Mesenchymal stem cell (in vitro differentiated cells and primary cell): ENCODE measurements around the gene C2orf68.

Experiments used
- DNase-seq: peaks from one replicate; pipeline ENCODE4 v3.0.0-alpha.2; 2013
- H2AFZ ChIP-seq: one replicate; pipeline ENCODE4 v1.6.1; 2013; ENCODE audit warnings: low read depth, mild to moderate bottlenecking, control low read depth, inconsistent platforms, low read length, moderate library complexity
- H2AK5ac ChIP-seq: 2 replicates; pipeline ENCODE4 v1.6.1; 2013; ENCODE audit warnings: low read length, moderate library complexity, mild to moderate bottlenecking, inconsistent platforms; ENCODE audit not compliant: severe bottlenecking
- H2BK120ac ChIP-seq: one replicate; pipeline ENCODE4 v1.6.1; 2013; ENCODE audit warnings: low read depth, mild to moderate bottlenecking, inconsistent platforms, low read length, moderate library complexity
- H2BK12ac ChIP-seq, 2 experiments: one replicate each; pipeline ENCODE4 v1.6.1; 2013; ENCODE audit warnings: inconsistent platforms in 2 of 2, low read length in 2 of 2, mild to moderate bottlenecking in 2 of 2, moderate library complexity in 2 of 2, control low read depth in 1 of 2
- H2BK15ac ChIP-seq: one replicate; pipeline ENCODE4 v1.6.1; 2013; ENCODE audit warnings: mild to moderate bottlenecking, low read depth, inconsistent platforms; ENCODE audit not compliant: poor library complexity, severe bottlenecking
- H2BK5ac ChIP-seq: 2 replicates; pipeline ENCODE4 v1.6.1; 2013; ENCODE audit warnings: low read depth, mild to moderate bottlenecking, low read length, control low read depth, inconsistent platforms; ENCODE audit not compliant: poor library complexity, severe bottlenecking
- H3K14ac ChIP-seq, 2 experiments: one replicate each; pipeline ENCODE4 v1.6.1; 2013; ENCODE audit warnings: inconsistent platforms in 2 of 2, low read length in 2 of 2, control low read depth in 1 of 2, mild to moderate bottlenecking in 1 of 2, moderate library complexity in 1 of 2
- H3K18ac ChIP-seq, 2 experiments: one replicate each; pipeline ENCODE4 v1.6.1; 2013; ENCODE audit warnings: inconsistent platforms in 2 of 2, low read length in 2 of 2, control low read depth in 1 of 2, low read depth in 1 of 2, mild to moderate bottlenecking in 1 of 2
- H3K23ac ChIP-seq, 2 experiments: one replicate each; pipeline ENCODE4 v1.6.1; 2013; ENCODE audit warnings: inconsistent platforms in 2 of 2, low read length in 2 of 2, mild to moderate bottlenecking in 2 of 2, moderate library complexity in 2 of 2, control low read depth in 1 of 2
- H3K27ac ChIP-seq: 2 replicates; pipeline ENCODE4 v1.5.1; 2013; ENCODE audit warnings: mild to moderate bottlenecking, moderate library complexity, low read length, control low read depth, inconsistent platforms; ENCODE audit not compliant: poor library complexity, severe bottlenecking
- H3K27me3 ChIP-seq, 2 experiments: 2 replicates each; pipeline versions ENCODE4 v1.6.1 to v1.7.0; 2013; ENCODE audit warnings: low read length in 2 of 2, mild to moderate bottlenecking in 2 of 2, moderate library complexity in 2 of 2, control low read depth in 1 of 2, inconsistent platforms in 1 of 2; ENCODE audit not compliant: control insufficient read depth in 1 of 2, insufficient read depth in 1 of 2
- H3K36me3 ChIP-seq, 2 experiments: 2 replicates each; pipeline versions ENCODE4 v1.6.1 to v1.7.0; 2013; ENCODE audit warnings: low read length in 2 of 2, control low read depth in 1 of 2, inconsistent platforms in 1 of 2, low read depth in 1 of 2, mild to moderate bottlenecking in 1 of 2; ENCODE audit not compliant: insufficient read depth in 2 of 2, control insufficient read depth in 1 of 2
- H3K4ac ChIP-seq, 2 experiments: one replicate each; pipeline ENCODE4 v1.6.1; 2013; ENCODE audit warnings: inconsistent platforms in 2 of 2, low read length in 2 of 2, mild to moderate bottlenecking in 2 of 2, moderate library complexity in 2 of 2, control low read depth in 1 of 2, low read depth in 1 of 2
- H3K4me1 ChIP-seq: 2 replicates; pipeline ENCODE4 v1.6.1; 2013; ENCODE audit warnings: low read depth, low read length, control low read depth; ENCODE audit not compliant: control insufficient read depth, insufficient read depth
- H3K4me2 ChIP-seq: 2 replicates; pipeline ENCODE4 v1.6.1; 2013; ENCODE audit warnings: low read length, mild to moderate bottlenecking, inconsistent platforms; ENCODE audit not compliant: poor library complexity, severe bottlenecking
- H3K4me3 ChIP-seq, 2 experiments: 2 replicates each; pipeline versions ENCODE4 v1.5.1 to v1.7.0; 2013; ENCODE audit warnings: low read length in 2 of 2, mild to moderate bottlenecking in 2 of 2, control low read depth in 1 of 2, low read depth in 1 of 2; ENCODE audit not compliant: insufficient read depth in 1 of 2
- H3K79me1 ChIP-seq: replicated peaks from 2 replicates; pipeline ENCODE4 v1.6.1; 2013; ENCODE audit warnings: mild to moderate bottlenecking, control low read depth, low read length, inconsistent platforms; ENCODE audit not compliant: poor library complexity, severe bottlenecking
- H3K9ac ChIP-seq: 2 replicates; pipeline ENCODE4 v1.7.0; 2013; ENCODE audit warnings: mild to moderate bottlenecking, low read length, moderate library complexity
- H3K9me3 ChIP-seq: 2 replicates; pipeline ENCODE4 v1.7.0; 2013; ENCODE audit warnings: mild to moderate bottlenecking, low read length; ENCODE audit not compliant: control insufficient read depth
- H4K8ac ChIP-seq: one replicate; pipeline ENCODE4 v1.6.1; 2013; ENCODE audit warnings: inconsistent platforms, mild to moderate bottlenecking, low read length, moderate library complexity
- H4K91ac ChIP-seq: one replicate; pipeline ENCODE4 v1.6.1; 2013; ENCODE audit warnings: mild to moderate bottlenecking, low read length, inconsistent platforms
- WGBS: methylation state at CpG from one replicate; pipeline ENCODE4 v1.1.7; 2013; ENCODE audit warnings: mixed read lengths; 5-methylcytosine and 5-hydroxymethylcytosine counted together

The C2orf68 gene

GRCh38 chr2:85644909-85645308 is 33.0 kb upstream of the C2orf68 start:
- Histone ChIP-seq H3K27me3 (no peaks in the 10 kb centered on the region), H3K4me2 (no peak overlapping the region), H3K14ac (no peak overlapping the region), H3K18ac (no peak overlapping the region), H2BK12ac (no peak overlapping the region), H2BK120ac (no peak overlapping the region), H2BK5ac (no peak overlapping the region), H3K4me1 (peaks cover 8% of the 10 kb centered on the region), H2AFZ (no peak overlapping the region), H3K9ac (no peak overlapping the region), H3K79me1 (peaks cover 23% of the 10 kb centered on the region), H3K4me3 (no peak overlapping the region), H4K8ac (no peak overlapping the region), H3K23ac (no peak overlapping the region), H2AK5ac (no peak overlapping the region), H3K4ac (no peak overlapping the region), H4K91ac (no peak overlapping the region), H2BK15ac (no peak overlapping the region), H3K9me3 (no peaks in the 10 kb centered on the region), H3K27ac (no peak overlapping the region), H3K36me3 (peaks cover 49 to 98% of the 10 kb centered on the region in 2 experiments)
- DNase-seq, result no peak
- 99% methylated on average over 7 of the region's 8 CpGs for WGBS

- Histone ChIP-seq H3K9me3 (no peaks in the 10 kb centered on the region), H2AFZ (no peak overlapping the region), H2BK12ac (no peak overlapping the region), H2BK120ac (no peak overlapping the region), H3K4me1 (no peaks in the 10 kb centered on the region), H3K4me2 (no peak overlapping the region), H4K8ac (no peak overlapping the region), H2AK5ac (no peak overlapping the region), H2BK5ac (no peak overlapping the region), H3K23ac (no peak overlapping the region), H3K4ac (no peak overlapping the region), H3K14ac (no peak overlapping the region), H3K27me3 (no peaks in the 10 kb centered on the region), H3K36me3 (peaks cover 58 to 97% of the 10 kb centered on the region in 2 experiments), H4K91ac (no peak overlapping the region), H3K4me3 (no peak overlapping the region), H2BK15ac (no peak overlapping the region), H3K79me1 (peaks cover 29% of the 10 kb centered on the region), H3K27ac (no peak overlapping the region), H3K18ac (no peak overlapping the region), H3K9ac (no peak overlapping the region)
- no peak for DNase-seq
- WGBS, result 100% methylated on average over 2 of the region's 3 CpGs
Observed at GRCh38 chr2:85642725-85643124, 30.9 kb upstream of the C2orf68 start.

- Histone ChIP-seq H3K23ac (no peak overlapping the region), H2AFZ (no peak overlapping the region), H3K27me3 (no peaks in the 10 kb centered on the region), H3K9me3 (no peaks in the 10 kb centered on the region), H3K14ac (no peak overlapping the region), H3K36me3 (peaks cover 68 to 88% of the 10 kb centered on the region in 2 experiments), H2BK5ac (no peak overlapping the region), H2BK120ac (no peak overlapping the region), H3K18ac (no peak overlapping the region), H3K79me1 (peaks cover 19% of the 10 kb centered on the region), H3K4me1 (no peaks in the 10 kb centered on the region), H3K27ac (no peak overlapping the region), H3K4me2 (no peak overlapping the region), H3K4me3 (no peak overlapping the region), H3K9ac (peak overlapping the region; percentile 15), H3K4ac (no peak overlapping the region), H2BK15ac (no peak overlapping the region), H2BK12ac (no peak overlapping the region), H4K8ac (no peak overlapping the region), H4K91ac (no peak overlapping the region), H2AK5ac (no peak overlapping the region)
- no peak for DNase-seq
- 72% methylated on average over 3 of the region's 4 CpGs for WGBS
Observed at GRCh38 chr2:85635636-85636035, 23.8 kb upstream of the C2orf68 start.

GRCh38 chr2:85635011-85635410 is 23.1 kb upstream of the C2orf68 start:
- Histone ChIP-seq H3K18ac (no peak overlapping the region), H2BK12ac (no peak overlapping the region), H3K4me3 (no peak overlapping the region), H3K23ac (no peak overlapping the region), H3K79me1 (peaks cover 22% of the 10 kb centered on the region), H3K4ac (no peak overlapping the region), H2AFZ (no peak overlapping the region), H2BK5ac (no peak overlapping the region), H3K4me1 (no peaks in the 10 kb centered on the region), H4K8ac (no peak overlapping the region), H3K27ac (no peak overlapping the region), H4K91ac (no peak overlapping the region), H3K9ac (peak overlapping the region; percentile 9), H3K36me3 (peaks cover 68 to 89% of the 10 kb centered on the region in 2 experiments), H3K27me3 (no peaks in the 10 kb centered on the region), H3K14ac (no peak overlapping the region), H3K9me3 (no peaks in the 10 kb centered on the region), H2BK15ac (no peak overlapping the region), H3K4me2 (no peak overlapping the region), H2AK5ac (no peak overlapping the region), H2BK120ac (no peak overlapping the region)
- WGBS, result 98% methylated on average over 8 of the region's 8 CpGs
- DNase-seq, result no peak
